Caco-2 (cell line): ENCODE data around the gene NDC1. TPM values are rescaled to one million over a fixed set of nuclear protein-coding genes. Genes with fewer than 3 reads are reported as not detected.

Experiments used
- BruUV-seq: library from RNA; stranded (reverse); fragments of 400-500 nt; replicated peaks from 2 replicates; lab custom pipeline; 2021; lab: Mats Ljungman, UMichigan
- CTCF ChIA-PET: fragments of 300-600 bp; sonication (Branson Sonifier 250); formaldehyde crosslinking; loops from one replicate; lab custom pipeline; 2022; ENCODE audit warnings: antibody characterized with exemption; lab: Charles Lee
- POLR2A ChIA-PET: fragments of 300-600 bp; sonication (Branson Sonifier 250); formaldehyde crosslinking; loops from one replicate; lab custom pipeline; 2022; ENCODE audit warnings: antibody characterized with exemption; lab: Charles Lee
- DNase-seq, 2 experiments: peaks; one replicate each; pipeline versions ENCODE4 v3.0.0 to v3.0.0-alpha.2; 2020 to 2022
- H3K27me3 ChIP-seq: replicated peaks from 2 replicates; pipeline ENCODE4 v1.6.0; 2011; ENCODE audit warnings: low read length; ENCODE audit not compliant: control insufficient read depth, insufficient read depth
- H3K36me3 ChIP-seq: 2 replicates; pipeline ENCODE4 v1.5.1; 2011; ENCODE audit warnings: low read length; ENCODE audit not compliant: control insufficient read depth, insufficient read depth
- H3K4me1 ChIP-seq: fragments of 250-450 bp; sonication (Bioruptor Pico); 2 replicates; pipeline ENCODE4 v1.5.1; 2020; ENCODE audit warnings: mild to moderate bottlenecking
- H3K4me3 ChIP-seq: 2 replicates; pipeline ENCODE4 v1.5.1; 2011; ENCODE audit warnings: low read depth, mild to moderate bottlenecking, control low read depth, low read length
- H3K9me3 ChIP-seq: fragments of 250-450 bp; sonication (Bioruptor Pico); 2 replicates; pipeline ENCODE4 v1.5.1; 2020; ENCODE audit warnings: mild to moderate bottlenecking, moderate library complexity
- H3K27ac Mint-ChIP-seq: one replicate; pipeline ENCODE4 v1.8.0; 2022; ENCODE audit warnings: mixed read lengths; ENCODE audit not compliant: unreplicated experiment
- H3K27me3 Mint-ChIP-seq: one replicate; pipeline ENCODE4 v1.8.0; 2022; ENCODE audit warnings: mixed read lengths; ENCODE audit not compliant: insufficient read depth, unreplicated experiment
- H3K36me3 Mint-ChIP-seq: one replicate; pipeline ENCODE4 v1.8.0; 2022; ENCODE audit warnings: mild to moderate bottlenecking, mixed read lengths; ENCODE audit not compliant: insufficient read depth, unreplicated experiment
- H3K4me1 Mint-ChIP-seq: one replicate; pipeline ENCODE4 v1.8.0; 2022; ENCODE audit warnings: low read depth, mixed read lengths; ENCODE audit not compliant: unreplicated experiment
- H3K4me3 Mint-ChIP-seq: one replicate; pipeline ENCODE4 v1.8.0; 2022; ENCODE audit warnings: mild to moderate bottlenecking, moderate library complexity, mixed read lengths; ENCODE audit not compliant: unreplicated experiment
- H3K9me3 Mint-ChIP-seq: one replicate; pipeline ENCODE4 v1.8.0; 2022; ENCODE audit warnings: mixed read lengths; ENCODE audit not compliant: unreplicated experiment
- intact Hi-C: fragments of 100-400 bp; cut with micrococcal nuclease; formaldehyde crosslinking; loops from one replicate; pipeline ENCODE4 v1.10.0; 2022; ENCODE audit not compliant: unreplicated experiment
- total RNA-seq: library from RNA; stranded (reverse); gene quantifications from 2 replicates; pipeline ENCODE4 v1.2.3, GENCODE V29; 2022
- TF ChIP-seq, protein P1 (sequence below), 2 experiments: fragments of 200-600 bp in 1 of 2; IDR thresholded peaks; 1 replicate in 1 of 2; 2 replicates in 1 of 2; pipeline versions ENCODE4 v1.5.1 to v1.8.0; 2011 to 2022; ENCODE audit warnings: antibody characterized with exemption in 1 of 2, control low read depth in 1 of 2, inconsistent platforms in 1 of 2, low read depth in 1 of 2, low read length in 1 of 2, mild to moderate bottlenecking in 1 of 2, moderate library complexity in 1 of 2; ENCODE audit not compliant: insufficient read depth in 1 of 2, severe bottlenecking in 1 of 2, unreplicated experiment in 1 of 2

NDC1 gene
- total RNA-seq, 1 experiment from 2014 or later, result 28.8 TPM

DNA sequence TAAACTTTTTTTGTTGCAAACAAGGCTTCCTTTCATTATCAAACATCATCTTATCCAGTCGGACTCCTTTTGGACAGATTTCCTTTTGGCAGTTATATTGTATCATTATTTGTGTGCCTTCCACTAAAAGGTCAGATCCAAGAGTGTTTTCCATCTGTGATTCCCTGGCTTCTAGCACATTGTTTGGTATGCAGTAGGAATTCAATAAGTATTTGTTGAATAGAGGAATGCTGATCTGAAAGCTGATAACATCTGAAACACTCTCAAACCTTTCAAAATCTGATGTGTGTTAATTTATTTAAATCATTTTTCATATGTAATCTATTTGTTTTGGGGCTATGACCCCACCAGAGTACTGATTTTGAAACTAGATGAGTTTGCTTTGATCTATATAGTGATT, 39.0 kb downstream of the NDC1 start:
- Histone ChIP-seq H3K4me1 (no peaks in the 10 kb centered on the region), H3K27me3 (no peaks in the 10 kb centered on the region), H3K36me3 (no peaks in the 10 kb centered on the region; the same call in 1 of the 2 replicates), H3K9me3 (no peaks in the 10 kb centered on the region), H3K4me3 (no peak overlapping the region)
- no peak for DNase-seq
- TF ChIP-seq, protein P1, sequence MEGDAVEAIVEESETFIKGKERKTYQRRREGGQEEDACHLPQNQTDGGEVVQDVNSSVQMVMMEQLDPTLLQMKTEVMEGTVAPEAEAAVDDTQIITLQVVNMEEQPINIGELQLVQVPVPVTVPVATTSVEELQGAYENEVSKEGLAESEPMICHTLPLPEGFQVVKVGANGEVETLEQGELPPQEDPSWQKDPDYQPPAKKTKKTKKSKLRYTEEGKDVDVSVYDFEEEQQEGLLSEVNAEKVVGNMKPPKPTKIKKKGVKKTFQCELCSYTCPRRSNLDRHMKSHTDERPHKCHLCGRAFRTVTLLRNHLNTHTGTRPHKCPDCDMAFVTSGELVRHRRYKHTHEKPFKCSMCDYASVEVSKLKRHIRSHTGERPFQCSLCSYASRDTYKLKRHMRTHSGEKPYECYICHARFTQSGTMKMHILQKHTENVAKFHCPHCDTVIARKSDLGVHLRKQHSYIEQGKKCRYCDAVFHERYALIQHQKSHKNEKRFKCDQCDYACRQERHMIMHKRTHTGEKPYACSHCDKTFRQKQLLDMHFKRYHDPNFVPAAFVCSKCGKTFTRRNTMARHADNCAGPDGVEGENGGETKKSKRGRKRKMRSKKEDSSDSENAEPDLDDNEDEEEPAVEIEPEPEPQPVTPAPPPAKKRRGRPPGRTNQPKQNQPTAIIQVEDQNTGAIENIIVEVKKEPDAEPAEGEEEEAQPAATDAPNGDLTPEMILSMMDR (IDR thresholded peaks at IDR 0.05; ENCODE audit: insufficient read depth in 1 of 2, low read depth in 1 of 2, low read length in 1 of 2, severe bottlenecking in 1 of 2, unreplicated experiment in 1 of 2), result no peak
- H3K27ac Mint-ChIP-seq, result no peak overlapping the region
- ChIA-PET CTCF (no interaction called here), POLR2A (no interaction called here)
- H3K27me3 Mint-ChIP-seq, result no peaks in the 10 kb centered on the region
- no peaks in the 10 kb centered on the region for H3K9me3 Mint-ChIP-seq
- intact Hi-C loops, result no loop called here
- no peak overlapping the region for H3K4me3 Mint-ChIP-seq
- BruUV-seq, result no TSS peak
- no peaks in the 10 kb centered on the region for H3K4me1 Mint-ChIP-seq
- peaks cover 54% of the 10 kb centered on the region for H3K36me3 Mint-ChIP-seq

DNA sequence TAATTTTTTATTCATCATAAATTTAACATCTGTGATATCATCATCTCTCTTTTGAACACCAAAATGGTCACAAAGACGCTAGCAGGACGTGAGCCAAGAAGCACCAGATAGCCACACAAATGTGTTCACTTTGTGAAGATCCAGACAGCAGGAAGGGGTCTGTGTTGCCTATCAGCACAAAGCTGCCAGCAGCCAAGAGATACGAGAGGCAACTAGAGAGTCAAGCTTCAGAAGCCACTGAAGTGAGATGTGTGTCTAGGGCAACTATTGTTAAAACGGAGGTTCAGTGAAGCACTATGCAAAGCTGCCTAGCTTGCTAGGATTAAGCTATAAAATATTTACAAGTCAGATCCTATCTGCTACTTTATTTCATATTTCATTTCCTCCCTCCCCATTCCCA, 45.3 kb downstream of the NDC1 start:
- Histone ChIP-seq H3K4me3 (no peak overlapping the region), H3K4me1 (no peaks in the 10 kb centered on the region), H3K9me3 (no peaks in the 10 kb centered on the region), H3K27me3 (no peaks in the 10 kb centered on the region), H3K36me3 (no peaks in the 10 kb centered on the region; the same call in 1 of the 2 replicates)
- ChIA-PET POLR2A (no interaction called here), CTCF (no interaction called here)
- TF ChIP-seq, protein P1 (IDR thresholded peaks at IDR 0.05; ENCODE audit: insufficient read depth in 1 of 2, low read depth in 1 of 2, low read length in 1 of 2, severe bottlenecking in 1 of 2, unreplicated experiment in 1 of 2), result no peak
- no TSS peak for BruUV-seq
- Mint-ChIP-seq H3K27ac (no peak overlapping the region), H3K4me1 (no peaks in the 10 kb centered on the region), H3K4me3 (no peak overlapping the region), H3K27me3 (no peaks in the 10 kb centered on the region), H3K9me3 (no peaks in the 10 kb centered on the region), H3K36me3 (peaks cover 57% of the 10 kb centered on the region)
- no peak for DNase-seq
- intact Hi-C loops, result no loop called here

DNA sequence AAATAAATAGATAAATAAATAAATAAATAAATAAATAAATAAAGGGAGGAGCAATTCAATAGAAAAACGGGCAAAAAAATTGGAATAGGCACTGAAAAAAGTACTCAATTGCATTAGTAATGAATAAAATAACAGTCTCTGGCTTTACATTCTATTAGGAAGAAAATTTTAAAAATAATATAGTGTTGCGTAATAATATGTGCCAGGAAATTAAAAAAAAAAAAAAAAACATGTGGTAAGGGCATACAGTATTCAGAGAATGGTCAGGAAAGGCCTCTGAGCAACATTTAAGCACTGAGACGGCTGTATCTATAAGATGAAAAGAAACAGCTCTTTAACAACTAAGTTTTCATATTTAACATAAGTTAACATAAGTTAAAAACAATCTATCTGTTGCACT, 50.4 kb downstream of the NDC1 start:
- BruUV-seq, result no TSS peak
- H3K9me3 Mint-ChIP-seq, result no peaks in the 10 kb centered on the region
- H3K9me3 ChIP-seq, result no peaks in the 10 kb centered on the region
- no peaks in the 10 kb centered on the region for H3K27me3 ChIP-seq
- peaks cover 56% of the 10 kb centered on the region for H3K36me3 Mint-ChIP-seq
- no peak overlapping the region for H3K27ac Mint-ChIP-seq
- no peak overlapping the region for H3K4me3 Mint-ChIP-seq
- H3K27me3 Mint-ChIP-seq, result no peaks in the 10 kb centered on the region
- no peaks in the 10 kb centered on the region for H3K4me1 ChIP-seq
- intact Hi-C loops, result no loop called here
- no peak overlapping the region for H3K4me3 ChIP-seq
- TF ChIP-seq, protein P1 (IDR thresholded peaks at IDR 0.05; ENCODE audit: insufficient read depth in 1 of 2, low read depth in 1 of 2, low read length in 1 of 2, severe bottlenecking in 1 of 2, unreplicated experiment in 1 of 2), result no peak
- no peaks in the 10 kb centered on the region for H3K4me1 Mint-ChIP-seq
- DNase-seq, result no peak
- ChIA-PET CTCF (no interaction called here), POLR2A (interaction anchor here (0.7 kb wide), 1 partner anchor 58 kb away, joined by 6 read pairs; no protein-coding TSS in a partner anchor)
- no peaks in the 10 kb centered on the region for H3K36me3 ChIP-seq
